B cell (primary cell): Measurements from ENCODE around the gene CAPZA1. TPM values are rescaled to one million over a fixed set of nuclear protein-coding genes. Genes with fewer than 3 reads are reported as not detected.

Experiments used
- ATAC-seq: fragments of 200-7000 bp; cut with Tn5 transposase; one replicate; pipeline ENCODE4 v1.10.0; 2021; ENCODE audit warnings: low read depth, mild to moderate bottlenecking, moderate number of reproducible peaks, moderate library complexity
- CTCF ChIA-PET: fragments of 350-600 bp; sonication (Branson Sonifier 250); formaldehyde crosslinking; loops from one replicate; lab custom pipeline; 2021; ENCODE audit warnings: antibody characterized with exemption, inconsistent platforms; lab: Charles Lee
- POLR2A ChIA-PET: fragments of 350-600 bp; sonication (Branson Sonifier 250); formaldehyde crosslinking; loops from one replicate; lab custom pipeline; 2021; ENCODE audit warnings: antibody characterized with exemption; lab: Charles Lee
- DNase-seq: peaks from one replicate; pipeline ENCODE4 v3.0.0; 2013
- H2AFZ ChIP-seq: 2 replicates; pipeline ENCODE4 v1.6.1; 2012; ENCODE audit warnings: mild to moderate bottlenecking, low read depth, low read length; ENCODE audit not compliant: insufficient read depth, poor library complexity, severe bottlenecking
- H3K27ac ChIP-seq, 2 donors: 1 replicate in 1 of 2; 2 replicates in 1 of 2; pipeline ENCODE4 v1.5.1; 2012 to 2013; ENCODE audit warnings: low read length in 2 of 2, mild to moderate bottlenecking in 2 of 2, moderate library complexity in 1 of 2
- H3K27me3 ChIP-seq, 4 experiments: fragments of 200-600 bp in 1 of 4; sonication (generic) in 1 of 4; replicated peaks in 1 of 4; 1 replicate in 2 of 4; 2 replicates in 2 of 4; pipeline versions ENCODE4 v1.6.1 to v1.7.0; 2013 to 2016; ENCODE audit warnings: low read length in 3 of 4, mild to moderate bottlenecking in 2 of 4, mixed read lengths in 1 of 4, moderate library complexity in 1 of 4; ENCODE audit not compliant: insufficient read depth in 4 of 4, control insufficient read depth in 3 of 4; ENCODE audit errors: control extremely low read depth in 1 of 4
- H3K36me3 ChIP-seq, 2 experiments: replicated peaks in 1 of 2; 1 replicate in 1 of 2; 2 replicates in 1 of 2; pipeline versions ENCODE4 v1.6.1 to v1.7.1; 2013; ENCODE audit warnings: low read length in 1 of 2; ENCODE audit not compliant: insufficient read depth in 2 of 2, control insufficient read depth in 1 of 2; ENCODE audit errors: control extremely low read depth in 1 of 2, extremely low read depth in 1 of 2
- H3K4me1 ChIP-seq, 2 donors: fragments of 200-600 bp in 1 of 2; sonication (generic) in 1 of 2; 1 replicate in 1 of 2; 2 replicates in 1 of 2; pipeline versions ENCODE4 v1.5.1 to v1.6.1; 2013 to 2017; ENCODE audit warnings: low read length in 2 of 2; ENCODE audit not compliant: control insufficient read depth in 2 of 2, insufficient read depth in 2 of 2
- H3K4me2 ChIP-seq: replicated peaks from 2 replicates; pipeline ENCODE3; 2012; ENCODE audit warnings: mild to moderate bottlenecking, low read depth, low read length; ENCODE audit not compliant: poor library complexity, severe bottlenecking
- H3K4me3 ChIP-seq, 5 experiments: fragments of 200-600 bp in 1 of 5; sonication (generic) in 1 of 5; 1 replicate in 3 of 5; 2 replicates in 2 of 5; pipeline versions ENCODE4 v1.5.1 to v1.7.0; 2011 to 2016; ENCODE audit warnings: low read length in 4 of 5, mild to moderate bottlenecking in 4 of 5, low read depth in 2 of 5, control low read depth in 1 of 5, moderate library complexity in 1 of 5; ENCODE audit not compliant: insufficient read depth in 1 of 5; ENCODE audit errors: control extremely low read depth in 1 of 5, extremely low read depth in 1 of 5
- H3K79me2 ChIP-seq: fragments of 200-600 bp; sonication (generic); one replicate; pipeline ENCODE4 v1.6.0; 2016; ENCODE audit warnings: low read length; ENCODE audit not compliant: control insufficient read depth, insufficient read depth
- H3K9ac ChIP-seq: fragments of 200-600 bp; sonication (generic); 2 replicates; pipeline ENCODE4 v1.6.1; 2017; ENCODE audit warnings: mild to moderate bottlenecking, low read length, moderate library complexity
- H3K9me3 ChIP-seq, 3 donors: one replicate each; pipeline versions ENCODE4 v1.6.1 to v1.7.1; 2013; ENCODE audit warnings: low read length in 2 of 3; ENCODE audit not compliant: control insufficient read depth in 2 of 3, insufficient read depth in 1 of 3; ENCODE audit errors: control extremely low read depth in 1 of 3
- H4K20me1 ChIP-seq: 2 replicates; pipeline ENCODE4 v1.6.0; 2012; ENCODE audit warnings: mild to moderate bottlenecking, low read length; ENCODE audit not compliant: insufficient read depth, control insufficient read depth, poor library complexity, severe bottlenecking
- H3K27ac Mint-ChIP-seq: one replicate; pipeline ENCODE4 v1.8.0; 2021; ENCODE audit warnings: mixed read lengths
- H3K27me3 Mint-ChIP-seq: one replicate; pipeline ENCODE4 v1.8.0; 2021; ENCODE audit warnings: mixed read lengths
- H3K4me1 Mint-ChIP-seq: one replicate; pipeline ENCODE4 v1.8.0; 2021; ENCODE audit warnings: mixed read lengths
- H3K4me3 Mint-ChIP-seq: one replicate; pipeline ENCODE4 v1.8.0; 2021; ENCODE audit warnings: mixed read lengths
- H3K9me3 Mint-ChIP-seq: one replicate; pipeline ENCODE4 v1.8.0; 2022; ENCODE audit warnings: mixed read lengths; ENCODE audit not compliant: insufficient read depth
- CTCF ChIP-seq: fragments of 200-600 bp; IDR thresholded peaks from one replicate; pipeline ENCODE4 v1.8.0; 2022; ENCODE audit warnings: antibody characterized with exemption, mild to moderate bottlenecking
- EZH2 ChIP-seq: IDR thresholded peaks from 2 replicates; pipeline ENCODE4 v1.6.1; 2012; ENCODE audit warnings: borderline replicate concordance, low read depth, mild to moderate bottlenecking, moderate library complexity, low read length; ENCODE audit not compliant: insufficient read depth, poor library complexity, severe bottlenecking
- WGBS: methylation state at CpG from one replicate; pipeline ENCODE4 v1.1.5; 2013; ENCODE audit warnings: missing lambda C conversion rate; ENCODE audit not compliant: insufficient coverage; 5-methylcytosine and 5-hydroxymethylcytosine counted together
- intact Hi-C: fragments of 100-400 bp; cut with micrococcal nuclease; formaldehyde crosslinking; loops from one replicate; pipeline ENCODE4 v1.10.0; 2022
- polyA plus RNA-seq: library from polyadenylated mRNA; depleted of rRNA; stranded (reverse); fragments of >200 nt; gene quantifications from 2 replicates; pipeline ENCODE4 v1.2.3, GENCODE V29; 2012
- total RNA-seq, 2 donors: library from RNA; stranded (reverse); fragments of 120-200 nt in 1 of 2; gene quantifications; 1 replicate in 1 of 2; 2 replicates in 1 of 2; pipeline versions ENCODE4 v1.2.3 to v1.2.4, GENCODE V29; 2013 to 2022

CAPZA1 gene
- total and polyA plus RNA-seq, 2 donors (not counting 1 experiment from before 2014, with no cell fraction given), result 52.2 to 172 TPM

GRCh38 chr1:112715264-112716053 is 95.8 kb downstream of the CAPZA1 start, which contains the start of gene PPM1J:
PPM1J (minus strand) TSS chr1:112715332; CDS start chr1:112715301, 31 bp downstream.
- Mint-ChIP-seq H3K27me3 (peaks cover 15% of the 10 kb centered on the region), H3K9me3 (no peaks in the 10 kb centered on the region), H3K4me3 (peak within 1 kb of the TSS; percentile 93), H3K27ac (peak within 1 kb of the TSS; percentile 85), H3K4me1 (peaks cover 25% of the 10 kb centered on the region)
- peak within 1 kb of the TSS; percentile 74 for H2AFZ ChIP-seq
- no peaks in the 10 kb centered on the region for H3K79me2 ChIP-seq
- peak within 1 kb of the TSS; percentile 25 to 59 for H3K27ac ChIP-seq
- peak; percentile 97 for DNase-seq
- under 1% methylated on average over 51 of the region's 51 CpGs for WGBS
- no peaks in the 10 kb centered on the region for H3K9me3 ChIP-seq
- POLR2A ChIA-PET, result interaction anchor here (0.6 to 1.8 kb wide), 9 partner anchors 11 to 358 kb away, joined by 3 to 4 read pairs (median 3); partner anchors contain the start of genes CAPZA1, LRIG2, MOV10 and ST7L
- H3K9ac ChIP-seq, result peak within 1 kb of the TSS; percentile 74
- intact Hi-C loops, result loop anchor here (1.0 to 10.0 kb wide), 15 partner anchors 8 to 1999 kb away; partner anchors contain the start of genes AP4B1, CAPZA1, DCLRE1B and LRIG2
- peak within 1 kb of the TSS; percentile 100 for H3K4me2 ChIP-seq
- no peaks in the 10 kb centered on the region for H3K36me3 ChIP-seq
- no peak for TF ChIP-seq EZH2
- no peak for TF ChIP-seq CTCF
- ATAC-seq, result peak; percentile 86
- CTCF ChIA-PET, result interaction anchor here (0.7 to 9.7 kb wide), 41 partner anchors 8 to 1568 kb away, joined by 3 to 109 read pairs (median 5); partner anchors contain the start of genes AP4B1, CTTNBP2NL, LRIG2 and MOV10
- H3K4me3 ChIP-seq, result peak within 1 kb of the TSS; percentile 62 to 82 (median 72)
- H4K20me1 ChIP-seq, result no peaks in the 10 kb centered on the region
- peaks cover 26 to 47% of the 10 kb centered on the region in 2 donors for H3K4me1 ChIP-seq
- H3K27me3 ChIP-seq, result peaks cover 0 to 16% (median 7%) of the 10 kb centered on the region in 4 experiments
